ENCODE measurements around the gene ZNF585A.
"Not testable (repeated sequence)": the region's sequence is repeated elsewhere in the genome, so short reads cannot be mapped to it uniquely, and the experiment has no call there.

ZNF585A gene

DNA sequence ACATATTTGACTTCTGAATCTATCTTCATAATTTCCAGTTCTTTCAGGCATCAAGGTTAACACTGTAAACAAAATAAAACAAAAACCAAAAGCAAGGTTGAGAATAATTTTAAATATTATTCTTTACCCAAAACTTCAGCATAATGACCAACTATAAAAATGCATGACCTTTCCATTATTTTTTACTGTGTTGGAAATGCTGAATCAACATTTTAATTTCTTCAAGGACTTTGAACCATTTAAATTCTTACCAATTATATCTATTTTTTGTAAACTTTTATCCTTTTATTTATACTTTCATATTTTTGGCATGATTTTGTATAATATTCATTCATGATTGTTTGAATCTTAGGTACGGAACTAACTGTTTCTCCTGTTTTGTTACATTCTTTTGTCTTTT lies 6.9 kb downstream of the ZNF585A start:
- DNase-seq (ENCODE audit: low read depth, low spot score) = no peak
- Histone ChIP-seq H3K4me3 (ENCODE audit: low read length) (no peak overlapping the region), H3K4me1 (ENCODE audit: control insufficient read depth, insufficient read depth, low read length) (no peaks in the 10 kb centered on the region), H3K36me3 (ENCODE audit: control insufficient read depth, insufficient read depth, low read length) (no peaks in the 10 kb centered on the region; the same call in 1 of the 2 replicates), H3K27ac (ENCODE audit: low read length) (no peak overlapping the region), H3K9me3 (ENCODE audit: control insufficient read depth, insufficient read depth, low read length) (no peaks in the 10 kb centered on the region), H3K27me3 (ENCODE audit: control insufficient read depth, insufficient read depth, low read length) (no peaks in the 10 kb centered on the region)
- WGBS (ENCODE audit: insufficient coverage, insufficient read length) = no CpG with 5 or more reads among the region's 1 CpG

DNA sequence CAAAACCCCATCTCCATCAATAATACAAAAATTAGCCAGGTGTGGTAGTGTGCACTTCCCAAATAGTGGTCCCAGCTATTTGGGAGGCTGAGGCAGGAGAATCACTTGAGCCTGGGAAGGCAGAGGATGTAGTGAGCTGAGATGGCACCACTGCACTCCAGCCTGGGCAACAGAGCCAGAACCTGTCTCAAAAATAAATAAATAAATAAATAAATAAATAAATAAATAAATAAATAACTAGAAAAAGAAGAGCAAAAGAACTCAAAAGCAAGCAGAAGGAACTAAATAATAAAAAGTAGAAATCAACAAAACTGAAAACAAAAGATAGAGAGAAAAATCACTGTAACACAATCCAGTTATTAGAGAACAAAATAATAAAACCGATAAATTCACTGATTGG lies 12.3 kb downstream of the ZNF585A start:
- Histone ChIP-seq H3K36me3 (ENCODE audit: control insufficient read depth, insufficient read depth, low read length) (no peaks in the 10 kb centered on the region; the same call in 1 of the 2 replicates), H3K9me3 (ENCODE audit: control insufficient read depth, insufficient read depth, low read length) (no peaks in the 10 kb centered on the region; the same call in 1 of the 2 replicates), H3K4me1 (ENCODE audit: control insufficient read depth, insufficient read depth, low read length) (no peaks in the 10 kb centered on the region), H3K27me3 (ENCODE audit: control insufficient read depth, insufficient read depth, low read length) (no peaks in the 10 kb centered on the region), H3K4me3 (ENCODE audit: low read length) (no peak overlapping the region), H3K27ac (ENCODE audit: low read length) (no peak overlapping the region)
- no peak for DNase-seq (ENCODE audit: low read depth, low spot score)
- no CpG with 5 or more reads among the region's 1 CpG for WGBS (ENCODE audit: insufficient coverage, insufficient read length)

DNA sequence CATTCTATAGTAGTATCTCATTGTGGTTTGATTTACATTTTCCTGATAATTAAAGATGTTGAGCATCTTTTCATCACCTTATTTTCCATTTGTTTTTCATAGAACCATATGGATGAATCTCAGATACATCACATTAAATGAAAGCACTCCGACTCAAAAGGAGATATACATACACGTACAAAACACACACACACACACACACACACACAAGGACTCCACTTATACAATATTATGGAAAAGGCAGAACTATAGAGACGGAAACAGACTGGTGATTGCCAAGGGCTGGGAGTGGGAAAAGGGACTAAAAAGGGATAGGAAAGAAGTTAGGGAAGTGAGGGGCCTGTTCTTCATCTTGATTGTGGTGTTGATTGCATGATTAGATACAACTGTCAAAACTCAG lies 24.3 kb downstream of the ZNF585A start:
- DNase-seq (ENCODE audit: low read depth, low spot score) = no peak
- Histone ChIP-seq H3K27me3 (ENCODE audit: control insufficient read depth, insufficient read depth, low read length) (no peaks in the 10 kb centered on the region; the same call in 1 of the 2 replicates), H3K9me3 (ENCODE audit: control insufficient read depth, insufficient read depth, low read length) (peaks cover 4% of the 10 kb centered on the region), H3K36me3 (ENCODE audit: control insufficient read depth, insufficient read depth, low read length) (peaks cover 3% of the 10 kb centered on the region; the same call in 1 of the 2 replicates), H3K4me3 (ENCODE audit: low read length) (no peak overlapping the region), H3K4me1 (ENCODE audit: control insufficient read depth, insufficient read depth, low read length) (no peaks in the 10 kb centered on the region), H3K27ac (ENCODE audit: low read length) (no peak overlapping the region)
- WGBS (ENCODE audit: insufficient coverage, insufficient read length) = no CpG with 5 or more reads among the region's 3 CpGs

DNA sequence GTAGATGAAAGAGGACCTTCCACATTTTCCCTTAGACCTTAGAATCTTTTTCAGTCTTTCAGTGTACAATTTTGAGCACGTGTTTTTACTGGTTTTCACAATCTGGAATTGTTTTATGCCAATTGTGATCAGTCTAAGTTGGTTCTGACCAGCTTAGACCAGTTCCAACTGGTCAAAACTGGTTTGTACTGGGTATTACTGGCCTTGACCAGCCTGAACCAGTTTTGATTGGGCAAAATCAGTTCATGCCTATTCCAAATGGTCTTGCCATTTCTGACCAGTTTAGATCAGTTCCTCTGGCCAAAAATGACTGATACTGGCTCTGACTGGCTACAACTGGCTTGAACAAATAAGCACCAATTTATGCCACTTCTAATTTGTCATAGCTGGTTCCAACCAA lies 36.4 kb downstream of the ZNF585A start:
- H3K27ac ChIP-seq (ENCODE audit: low read length) = no peak overlapping the region
- DNase-seq (ENCODE audit: low read depth, low spot score) = no peak
- no peaks in the 10 kb centered on the region for H3K27me3 ChIP-seq (ENCODE audit: control insufficient read depth, insufficient read depth, low read length)
- H3K4me1 ChIP-seq (ENCODE audit: control insufficient read depth, insufficient read depth, low read length) = no peaks in the 10 kb centered on the region
- no peak overlapping the region for H3K4me3 ChIP-seq (ENCODE audit: low read length)
- peaks cover 14% of the 10 kb centered on the region for H3K9me3 ChIP-seq (ENCODE audit: control insufficient read depth, insufficient read depth, low read length)
- H3K36me3 ChIP-seq (ENCODE audit: control insufficient read depth, insufficient read depth, low read length) = no peaks in the 10 kb centered on the region
- WGBS (ENCODE audit: insufficient coverage, insufficient read length) = no CpG with 5 or more reads among the region's 1 CpG

DNA sequence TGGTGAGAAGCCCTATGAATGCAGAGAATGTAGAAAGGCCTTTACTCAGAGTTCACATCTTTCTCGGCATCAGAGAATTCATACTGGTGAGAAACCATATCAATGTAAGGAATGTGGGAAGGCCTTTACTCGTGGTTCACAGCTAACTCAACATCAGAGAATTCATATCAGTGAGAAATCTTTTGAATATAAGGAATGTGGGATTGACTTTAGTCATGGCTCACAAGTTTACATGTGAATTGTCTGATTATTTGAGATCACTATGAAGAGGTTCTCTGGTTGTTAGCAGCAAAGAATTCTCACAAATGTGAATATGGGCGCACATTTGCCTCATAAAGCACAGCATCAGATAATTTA lies 43.7 kb downstream of the ZNF585A start:
- no peak overlapping the region for H3K27ac ChIP-seq (ENCODE audit: low read length)
- no peak for DNase-seq (ENCODE audit: low read depth, low spot score)
- peaks cover 4% of the 10 kb centered on the region; the same call in 1 of the 2 replicates for H3K36me3 ChIP-seq (ENCODE audit: control insufficient read depth, insufficient read depth, low read length)
- no peaks in the 10 kb centered on the region for H3K4me1 ChIP-seq (ENCODE audit: control insufficient read depth, insufficient read depth, low read length)
- H3K4me3 ChIP-seq (ENCODE audit: low read length) = no peak overlapping the region
- no CpG with 5 or more reads among the region's 3 CpGs for WGBS (ENCODE audit: insufficient coverage, insufficient read length)
- no peaks in the 10 kb centered on the region for H3K27me3 ChIP-seq (ENCODE audit: control insufficient read depth, insufficient read depth, low read length)
- H3K9me3 ChIP-seq (ENCODE audit: control insufficient read depth, insufficient read depth, low read length) = peaks cover 14% of the 10 kb centered on the region

DNA sequence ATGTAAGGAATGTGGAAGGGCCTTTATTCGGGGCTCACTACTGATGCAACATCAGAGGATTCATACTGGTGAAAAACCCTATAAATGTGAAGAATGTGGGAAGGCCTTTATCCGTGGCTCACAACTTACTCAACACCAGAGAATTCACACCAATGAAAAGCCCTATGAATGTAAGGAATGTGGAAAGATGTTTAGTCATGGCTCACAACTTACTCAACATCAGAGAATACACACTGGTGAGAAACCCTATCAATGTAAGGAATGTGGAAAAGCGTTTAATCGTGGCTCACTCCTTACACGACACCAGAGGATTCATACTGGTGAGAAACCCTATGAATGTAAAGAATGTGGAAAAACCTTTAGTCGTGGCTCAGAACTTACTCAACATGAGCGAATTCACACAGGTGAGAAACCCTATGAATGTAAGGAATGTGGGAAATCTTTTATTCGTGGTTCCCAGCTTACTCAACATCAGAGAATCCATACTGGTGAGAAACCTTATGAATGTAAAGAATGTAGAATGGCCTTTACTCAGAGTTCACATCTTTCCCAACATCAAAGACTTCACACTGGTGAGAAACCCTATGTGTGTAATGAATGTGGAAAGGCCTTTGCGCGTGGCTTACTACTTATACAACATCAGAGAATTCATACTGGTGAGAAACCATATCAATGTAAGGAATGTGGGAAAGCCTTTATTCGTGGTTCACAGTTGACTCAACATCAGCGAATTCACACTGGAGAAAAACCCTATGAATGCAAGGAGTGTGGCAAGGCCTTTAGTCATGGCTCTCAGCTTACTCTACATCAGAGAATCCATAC lies 44.3 kb downstream of the ZNF585A start:
- no peaks in the 10 kb centered on the region for H3K27me3 ChIP-seq (ENCODE audit: control insufficient read depth, insufficient read depth, low read length)
- no CpG with 5 or more reads among the region's 12 CpGs for WGBS (ENCODE audit: insufficient coverage, insufficient read length)
- peaks cover 12% of the 10 kb centered on the region for H3K9me3 ChIP-seq (ENCODE audit: control insufficient read depth, insufficient read depth, low read length)
- no peak overlapping the region for H3K27ac ChIP-seq (ENCODE audit: low read length)
- no peak for DNase-seq (ENCODE audit: low read depth, low spot score)
- no peaks in the 10 kb centered on the region for H3K4me1 ChIP-seq (ENCODE audit: control insufficient read depth, insufficient read depth, low read length)
- H3K36me3 ChIP-seq (ENCODE audit: control insufficient read depth, insufficient read depth, low read length) = peaks cover 4% of the 10 kb centered on the region; the same call in 1 of the 2 replicates
- no peak overlapping the region for H3K4me3 ChIP-seq (ENCODE audit: low read length)

DNA sequence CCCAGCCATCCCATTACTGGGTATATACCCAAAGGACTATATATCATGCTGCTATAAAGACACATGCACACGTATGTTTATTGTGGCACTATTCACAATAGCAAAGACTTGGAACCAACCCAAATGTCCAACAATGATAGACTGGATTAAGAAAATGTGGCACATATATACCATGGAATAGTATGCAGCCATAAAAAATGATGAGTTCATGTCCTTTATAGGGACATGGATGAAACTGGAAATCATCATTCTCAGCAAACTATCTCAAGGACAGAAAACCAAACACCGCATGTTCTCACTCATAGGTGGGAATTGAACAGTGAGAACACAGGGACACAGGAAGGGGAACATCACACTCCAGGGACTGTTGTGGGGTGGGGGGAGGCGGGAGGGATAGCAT lies 50.4 kb downstream of the ZNF585A start:
- not testable (repeated sequence) for DNase-seq (ENCODE audit: low read depth, low spot score); H3K4me1 ChIP-seq (ENCODE audit: control insufficient read depth, insufficient read depth, low read length); H3K36me3 ChIP-seq (ENCODE audit: control insufficient read depth, insufficient read depth, low read length); H3K4me3 ChIP-seq (ENCODE audit: low read length); H3K27ac ChIP-seq (ENCODE audit: low read length); H3K9me3 ChIP-seq (ENCODE audit: control insufficient read depth, insufficient read depth, low read length); H3K27me3 ChIP-seq (ENCODE audit: control insufficient read depth, insufficient read depth, low read length)
- no CpG with 5 or more reads among the region's 3 CpGs for WGBS (ENCODE audit: insufficient coverage, insufficient read length)

DNA sequence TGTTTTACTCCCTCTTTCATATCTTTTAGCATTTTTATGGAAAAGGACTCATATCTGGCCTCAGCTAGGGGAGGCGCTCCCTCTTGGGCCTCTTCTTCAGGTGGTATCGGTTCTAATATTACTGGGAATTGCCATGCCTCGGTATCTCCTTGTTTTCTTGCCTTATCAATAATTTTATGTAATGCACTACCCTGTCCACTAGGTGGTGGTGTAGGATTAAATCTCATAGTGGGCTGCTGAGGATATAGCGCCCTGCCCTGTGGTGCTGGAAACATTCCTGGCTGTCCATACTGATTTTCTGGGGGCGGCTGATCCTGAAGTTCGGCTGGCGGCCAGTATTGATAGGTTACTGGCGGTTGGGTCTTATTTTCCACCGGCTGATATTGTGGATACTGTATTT lies 58.5 kb downstream of the ZNF585A start:
- Histone ChIP-seq H3K9me3 (ENCODE audit: control insufficient read depth, insufficient read depth, low read length) (peaks cover 1% of the 10 kb centered on the region; the same call in 1 of the 2 replicates), H3K36me3 (ENCODE audit: control insufficient read depth, insufficient read depth, low read length) (no peaks in the 10 kb centered on the region), H3K4me1 (ENCODE audit: control insufficient read depth, insufficient read depth, low read length) (no peaks in the 10 kb centered on the region), H3K27ac (ENCODE audit: low read length) (no peak overlapping the region), H3K27me3 (ENCODE audit: control insufficient read depth, insufficient read depth, low read length) (no peaks in the 10 kb centered on the region), H3K4me3 (ENCODE audit: low read length) (no peak overlapping the region)
- DNase-seq (ENCODE audit: low read depth, low spot score) = no peak
- WGBS (ENCODE audit: insufficient coverage, insufficient read length) = no CpG with 5 or more reads among the region's 9 CpGs

DNA sequence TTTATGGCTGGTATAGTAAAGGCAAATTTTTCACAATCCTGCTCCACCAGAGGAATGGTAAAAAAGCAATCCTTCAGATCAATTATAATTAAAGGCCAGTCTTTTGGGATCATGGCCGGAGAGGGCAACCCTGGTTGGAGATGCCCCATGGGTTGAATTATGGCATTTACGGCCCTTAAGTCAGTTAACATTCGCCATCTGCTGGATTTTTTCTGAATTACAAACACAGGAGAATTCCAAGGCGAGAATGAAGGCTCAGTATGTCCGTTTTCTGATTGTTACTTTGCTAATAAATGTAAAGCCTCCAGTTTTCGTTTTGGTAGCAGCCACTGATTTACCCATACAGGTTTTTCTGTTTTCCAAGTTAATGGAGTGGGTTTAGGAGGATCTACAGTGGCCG lies 60.7 kb downstream of the ZNF585A start:
- not testable (repeated sequence) for H3K36me3 ChIP-seq (ENCODE audit: control insufficient read depth, insufficient read depth, low read length); H3K27me3 ChIP-seq (ENCODE audit: control insufficient read depth, insufficient read depth, low read length); H3K27ac ChIP-seq (ENCODE audit: low read length); H3K4me3 ChIP-seq (ENCODE audit: low read length); H3K9me3 ChIP-seq (ENCODE audit: control insufficient read depth, insufficient read depth, low read length); H3K4me1 ChIP-seq (ENCODE audit: control insufficient read depth, insufficient read depth, low read length)
- no CpG with 5 or more reads among the region's 7 CpGs for WGBS (ENCODE audit: insufficient coverage, insufficient read length)
- peak; percentile 18 for DNase-seq (ENCODE audit: low read depth, low spot score)

DNA sequence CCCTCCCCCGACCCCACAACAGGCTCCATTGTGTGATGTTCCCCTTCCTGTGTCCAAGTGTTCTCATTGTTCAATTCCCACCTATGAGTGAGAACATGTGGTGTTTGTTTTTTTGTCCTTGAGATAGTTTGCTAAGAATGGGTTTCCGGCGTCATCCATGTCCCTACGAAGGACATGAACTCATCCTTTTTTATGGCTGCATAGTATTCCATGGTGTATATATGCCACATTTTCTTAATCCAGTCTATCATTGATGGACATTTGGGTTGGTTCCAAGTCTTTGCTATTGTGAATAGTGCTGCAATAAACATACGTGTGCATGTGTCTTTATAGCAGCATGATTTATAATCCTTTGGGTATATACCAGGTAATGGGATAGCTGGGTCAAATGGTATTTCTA lies 68.4 kb downstream of the ZNF585A start:
- H3K4me1 ChIP-seq (ENCODE audit: control insufficient read depth, insufficient read depth, low read length); H3K27ac ChIP-seq (ENCODE audit: low read length); H3K36me3 ChIP-seq (ENCODE audit: control insufficient read depth, insufficient read depth, low read length); H3K27me3 ChIP-seq (ENCODE audit: control insufficient read depth, insufficient read depth, low read length); H3K4me3 ChIP-seq (ENCODE audit: low read length); DNase-seq (ENCODE audit: low read depth, low spot score); H3K9me3 ChIP-seq (ENCODE audit: control insufficient read depth, insufficient read depth, low read length): not testable (repeated sequence)
- WGBS (ENCODE audit: insufficient coverage, insufficient read length) = no CpG with 5 or more reads among the region's 5 CpGs

DNA sequence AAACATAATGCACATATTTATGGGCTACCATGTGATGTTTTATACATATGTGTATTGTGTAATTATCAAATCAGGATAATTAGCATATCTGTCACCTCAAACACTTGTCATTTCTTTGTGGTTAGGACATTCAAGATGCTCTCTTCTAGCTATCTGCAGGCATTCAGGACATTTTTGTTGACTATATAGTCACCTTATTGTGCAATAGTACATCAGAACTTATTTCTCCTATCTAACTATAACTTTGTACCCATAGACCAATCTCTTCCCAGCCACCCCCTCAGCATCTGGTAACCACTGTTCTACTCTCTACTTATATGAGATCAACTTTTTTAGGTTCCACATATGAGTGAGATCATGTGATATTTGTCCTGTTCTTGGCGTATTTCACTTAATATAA lies 73.9 kb downstream of the ZNF585A start:
- H3K27ac ChIP-seq (ENCODE audit: low read length) = no peak overlapping the region
- no peaks in the 10 kb centered on the region for H3K27me3 ChIP-seq (ENCODE audit: control insufficient read depth, insufficient read depth, low read length)
- H3K9me3 ChIP-seq (ENCODE audit: control insufficient read depth, insufficient read depth, low read length) = peaks cover 1% of the 10 kb centered on the region; the same call in 1 of the 2 replicates
- H3K4me3 ChIP-seq (ENCODE audit: low read length) = no peak overlapping the region
- H3K36me3 ChIP-seq (ENCODE audit: control insufficient read depth, insufficient read depth, low read length) = no peaks in the 10 kb centered on the region
- WGBS (ENCODE audit: insufficient coverage, insufficient read length) = no CpG with 5 or more reads among the region's 1 CpG
- H3K4me1 ChIP-seq (ENCODE audit: control insufficient read depth, insufficient read depth, low read length) = no peaks in the 10 kb centered on the region
- DNase-seq (ENCODE audit: low read depth, low spot score) = no peak
